ENCODE results near the gene CSMD2. TPM values are rescaled to one million over a fixed set of nuclear protein-coding genes. Genes with fewer than 3 reads are reported as not detected.
"Not testable (repeated sequence)": the region's sequence is repeated elsewhere in the genome, so short reads cannot be mapped to it uniquely, and the experiment has no call there.

CSMD2 gene
- total and polyA plus RNA-seq, 2 donors from 2014 or later: 0.47 TPM; not detected in 1

DNA sequence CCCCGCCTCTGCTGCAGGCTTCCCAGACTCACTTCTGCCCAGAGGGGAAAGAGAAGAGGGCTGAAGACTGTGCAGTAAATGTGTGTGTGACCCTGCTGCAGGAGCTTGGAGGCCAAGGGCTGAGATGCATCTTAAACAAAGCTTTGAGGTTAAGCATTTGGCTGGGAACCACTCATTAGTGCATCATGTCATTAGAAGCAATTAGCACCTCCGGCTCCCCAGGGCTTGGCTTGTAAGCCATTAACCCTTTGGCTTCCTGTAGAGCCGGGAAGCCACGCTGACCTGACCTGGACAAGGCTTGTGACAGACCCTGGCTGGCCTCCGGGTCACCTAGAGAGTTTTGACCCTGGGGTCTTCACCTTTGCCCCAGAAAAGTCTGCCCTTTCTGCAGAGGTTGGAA lies 77.0 kb downstream of the CSMD2 start:
- TF ChIP-seq, protein P1, sequence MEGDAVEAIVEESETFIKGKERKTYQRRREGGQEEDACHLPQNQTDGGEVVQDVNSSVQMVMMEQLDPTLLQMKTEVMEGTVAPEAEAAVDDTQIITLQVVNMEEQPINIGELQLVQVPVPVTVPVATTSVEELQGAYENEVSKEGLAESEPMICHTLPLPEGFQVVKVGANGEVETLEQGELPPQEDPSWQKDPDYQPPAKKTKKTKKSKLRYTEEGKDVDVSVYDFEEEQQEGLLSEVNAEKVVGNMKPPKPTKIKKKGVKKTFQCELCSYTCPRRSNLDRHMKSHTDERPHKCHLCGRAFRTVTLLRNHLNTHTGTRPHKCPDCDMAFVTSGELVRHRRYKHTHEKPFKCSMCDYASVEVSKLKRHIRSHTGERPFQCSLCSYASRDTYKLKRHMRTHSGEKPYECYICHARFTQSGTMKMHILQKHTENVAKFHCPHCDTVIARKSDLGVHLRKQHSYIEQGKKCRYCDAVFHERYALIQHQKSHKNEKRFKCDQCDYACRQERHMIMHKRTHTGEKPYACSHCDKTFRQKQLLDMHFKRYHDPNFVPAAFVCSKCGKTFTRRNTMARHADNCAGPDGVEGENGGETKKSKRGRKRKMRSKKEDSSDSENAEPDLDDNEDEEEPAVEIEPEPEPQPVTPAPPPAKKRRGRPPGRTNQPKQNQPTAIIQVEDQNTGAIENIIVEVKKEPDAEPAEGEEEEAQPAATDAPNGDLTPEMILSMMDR (IDR thresholded peaks at IDR 0.05; ENCODE audit: borderline replicate concordance, extremely low read depth, insufficient read depth): no peak
- H3K4me1 ChIP-seq (ENCODE audit: control insufficient read depth in 2 of 3, insufficient read depth in 2 of 3, low read depth in 1 of 3, low read length in 3 of 3): no peaks in the 10 kb centered on the region

DNA sequence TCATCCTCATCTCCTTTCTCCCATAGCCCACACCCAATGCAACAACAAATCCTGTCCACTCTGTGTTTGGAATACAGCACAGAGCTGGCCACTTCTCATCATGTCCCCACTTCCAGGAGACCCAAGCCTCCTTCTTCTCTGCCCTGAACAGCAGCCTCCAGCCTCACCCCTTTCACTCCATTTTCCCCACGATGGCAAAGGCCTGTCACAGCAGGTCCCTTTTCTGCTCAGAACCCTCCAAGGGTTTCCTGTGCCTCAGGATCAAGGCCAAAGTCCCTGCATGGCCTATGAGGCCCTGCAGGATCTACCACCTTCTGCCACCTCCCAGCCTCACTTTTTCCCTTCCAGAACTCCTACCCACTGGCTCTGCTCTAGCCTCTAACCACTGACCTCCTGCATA lies 78.5 kb downstream of the CSMD2 start:
- Histone ChIP-seq H3K4me1 (ENCODE audit: control insufficient read depth in 2 of 3, insufficient read depth in 2 of 3, low read depth in 1 of 3, low read length in 3 of 3) (no peaks in the 10 kb centered on the region), H3K9me3 (ENCODE audit: control insufficient read depth in 2 of 3, insufficient read depth in 1 of 3, low read length in 3 of 3) (no peaks in the 10 kb centered on the region), H3K9ac (ENCODE audit: low read length in 3 of 3) (no peak overlapping the region), H3K36me3 (ENCODE audit: control insufficient read depth in 2 of 3, insufficient read depth in 3 of 3, low read length in 3 of 3) (no peaks in the 10 kb centered on the region), H3K27ac (ENCODE audit: low read depth in 2 of 2, low read length in 2 of 2) (no peak overlapping the region), H3K4me3 (ENCODE audit: low read length in 3 of 3) (no peak overlapping the region), H3K27me3 (ENCODE audit: control insufficient read depth, insufficient read depth, low read length) (no peaks in the 10 kb centered on the region)
- DNase-seq (no peak), FAIRE-seq (no peak)
- intact Hi-C loops (cut with DNase I): no loop called here
- TF ChIP-seq, protein P1 (IDR thresholded peaks at IDR 0.05; ENCODE audit: borderline replicate concordance, extremely low read depth, insufficient read depth): no peak

More for the DNA sequence above, 77.0 kb downstream of the CSMD2 start:
- intact Hi-C loops (cut with DNase I): no loop called here
- DNase-seq (no peak), FAIRE-seq (no peak)
- Histone ChIP-seq H3K9ac (ENCODE audit: low read length in 3 of 3) (no peak overlapping the region), H3K27me3 (ENCODE audit: control insufficient read depth, insufficient read depth, low read length) (no peaks in the 10 kb centered on the region), H3K36me3 (ENCODE audit: control insufficient read depth in 2 of 3, insufficient read depth in 3 of 3, low read length in 3 of 3) (no peaks in the 10 kb centered on the region), H3K27ac (ENCODE audit: low read depth in 2 of 2, low read length in 2 of 2) (no peak overlapping the region), H3K9me3 (ENCODE audit: control insufficient read depth in 2 of 3, insufficient read depth in 1 of 3, low read length in 3 of 3) (no peaks in the 10 kb centered on the region), H3K4me3 (ENCODE audit: low read length in 3 of 3) (no peak overlapping the region)

DNA sequence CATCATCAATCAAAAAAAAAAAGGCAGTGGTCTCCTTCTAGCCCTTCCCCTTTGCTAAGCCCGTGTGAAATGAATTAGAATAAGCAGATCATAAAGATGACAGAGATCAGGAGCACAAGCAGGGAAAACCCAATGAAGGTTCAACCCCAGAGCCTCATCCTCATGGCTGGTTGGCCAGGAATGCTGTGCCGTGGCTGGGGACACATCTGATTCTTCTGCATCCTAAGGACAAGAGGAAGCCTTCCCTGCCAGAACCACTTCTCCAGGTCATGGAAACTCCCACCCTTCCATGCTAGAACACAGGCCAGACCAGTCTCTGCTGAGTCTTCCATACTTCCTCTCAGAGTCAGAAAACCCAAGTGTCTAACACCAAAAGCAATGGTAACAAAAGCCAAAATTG lies 81.1 kb downstream of the CSMD2 start:
- Histone ChIP-seq H3K4me1 (ENCODE audit: control insufficient read depth in 2 of 3, insufficient read depth in 2 of 3, low read depth in 1 of 3, low read length in 3 of 3) (no peaks in the 10 kb centered on the region), H3K36me3 (ENCODE audit: control insufficient read depth in 2 of 3, insufficient read depth in 3 of 3, low read length in 3 of 3) (no peaks in the 10 kb centered on the region), H3K27me3 (ENCODE audit: control insufficient read depth, insufficient read depth, low read length) (no peaks in the 10 kb centered on the region), H3K4me3 (ENCODE audit: low read length in 3 of 3) (no peak overlapping the region), H3K9me3 (ENCODE audit: control insufficient read depth in 2 of 3, insufficient read depth in 1 of 3, low read length in 3 of 3) (no peaks in the 10 kb centered on the region), H3K27ac (ENCODE audit: low read depth in 2 of 2, low read length in 2 of 2) (no peak overlapping the region), H3K9ac (ENCODE audit: low read length in 3 of 3) (no peak overlapping the region)
- FAIRE-seq (no peak), DNase-seq (no peak)
- TF ChIP-seq, protein P1 (IDR thresholded peaks at IDR 0.05; ENCODE audit: borderline replicate concordance, extremely low read depth, insufficient read depth): no peak
- intact Hi-C loops (cut with DNase I): no loop called here

DNA sequence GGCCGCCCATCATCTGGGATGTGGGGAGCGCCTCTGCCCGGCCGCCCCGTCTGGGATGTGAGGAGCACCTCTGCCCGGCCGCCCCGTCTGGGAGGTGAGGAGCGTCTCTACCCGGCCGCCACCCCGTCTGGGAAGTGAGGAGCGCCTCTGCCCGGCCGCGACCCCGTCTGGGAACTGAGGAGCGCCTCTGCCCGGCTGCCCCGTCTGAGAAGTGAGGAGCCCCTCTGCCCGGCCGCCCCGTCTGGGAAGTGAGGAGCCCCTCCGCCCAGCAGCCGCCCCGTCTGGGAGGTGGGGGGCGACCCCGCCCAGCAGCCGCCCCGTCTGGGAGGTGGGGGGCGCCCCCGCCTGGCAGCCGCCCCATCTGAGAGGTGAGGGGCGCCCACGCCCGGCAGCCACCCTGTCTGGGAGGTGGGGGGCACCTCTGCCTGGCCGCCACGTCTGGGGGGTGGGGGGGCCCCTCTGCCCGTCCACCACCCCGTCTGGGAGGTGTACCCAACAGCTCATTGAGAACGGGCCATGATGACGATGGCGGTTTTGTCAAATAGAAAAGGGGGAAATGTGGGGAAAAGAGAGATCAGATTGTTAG lies 82.9 kb downstream of the CSMD2 start:
- not testable (repeated sequence) for FAIRE-seq; H3K36me3 ChIP-seq (ENCODE audit: control insufficient read depth in 2 of 3, insufficient read depth in 3 of 3, low read length in 3 of 3)
- peak in 1 of 5 donors; percentile 63 for DNase-seq

More for the DNA sequence above, 82.9 kb downstream of the CSMD2 start:
- H3K9me3 ChIP-seq (ENCODE audit: control insufficient read depth in 2 of 3, insufficient read depth in 1 of 3, low read length in 3 of 3); H3K27ac ChIP-seq (ENCODE audit: low read depth in 2 of 2, low read length in 2 of 2); H3K4me1 ChIP-seq (ENCODE audit: control insufficient read depth in 2 of 3, insufficient read depth in 2 of 3, low read depth in 1 of 3, low read length in 3 of 3); H3K27me3 ChIP-seq (ENCODE audit: control insufficient read depth, insufficient read depth, low read length); H3K4me3 ChIP-seq (ENCODE audit: low read length in 3 of 3); intact Hi-C loops (cut with DNase I); H3K9ac ChIP-seq (ENCODE audit: low read length in 3 of 3): not testable (repeated sequence)

Data from kidney (tissue), 14 donors.